T-helper 1 cell treated with Interleukin-12 subunit alpha and Interleukin-12 subunit beta and Interleukin-4 antibody, amounts not matched to agents 30 μg/mL and 1 μg/mL, for 36 hours (primary cell): ENCODE data around the gene SEPTIN1.

Experiments used
- H3K27ac Mint-ChIP-seq: one replicate; pipeline ENCODE4 v1.8.0; 2021; ENCODE audit warnings: mild to moderate bottlenecking, mixed read lengths
- H3K27me3 Mint-ChIP-seq: one replicate; pipeline ENCODE4 v1.8.0; 2021; ENCODE audit warnings: low read depth, mixed read lengths
- H3K36me3 Mint-ChIP-seq: one replicate; pipeline ENCODE4 v1.8.0; 2021; ENCODE audit warnings: low read depth, mixed read lengths
- H3K4me1 Mint-ChIP-seq: one replicate; pipeline ENCODE4 v1.8.0; 2021; ENCODE audit warnings: low read depth, mixed read lengths
- H3K4me3 Mint-ChIP-seq: one replicate; pipeline ENCODE4 v1.8.0; 2021; ENCODE audit warnings: mild to moderate bottlenecking, moderate library complexity, mixed read lengths
- H3K9me3 Mint-ChIP-seq: one replicate; pipeline ENCODE4 v1.8.0; 2021; ENCODE audit warnings: mixed read lengths

SEPTIN1 gene

DNA sequence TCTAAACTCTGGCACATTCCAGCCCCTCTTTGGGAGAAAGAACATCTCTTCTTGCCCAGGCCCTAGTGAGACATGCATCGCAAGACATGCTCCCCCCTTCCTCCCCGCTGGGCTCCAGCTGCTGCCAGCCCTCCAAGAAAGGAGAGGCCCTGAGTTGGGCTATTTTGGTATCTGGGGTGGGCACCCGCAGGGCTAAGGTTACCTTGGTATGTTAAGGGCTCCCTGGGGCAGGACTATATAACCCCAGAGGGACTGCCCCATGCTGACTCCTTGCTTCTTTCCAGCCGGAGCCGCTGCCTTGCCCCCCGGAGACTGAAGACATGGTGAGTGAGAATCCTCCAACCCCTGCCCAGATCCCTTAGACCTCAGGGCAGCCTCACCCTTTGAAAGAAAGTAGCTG is 7.8 kb downstream of the SEPTIN1 start, which contains the start of gene MYL11:
Gene MYL11, plus strand, starts transcription at position 265 of the 400 bp plus-strand sequence. Its CDS starts 56 bp downstream, at position 321.
- peaks cover 14% of the 10 kb centered on the region for H3K36me3 Mint-ChIP-seq
- no peaks in the 10 kb centered on the region for H3K9me3 Mint-ChIP-seq
- no peaks in the 10 kb centered on the region for H3K27me3 Mint-ChIP-seq
- peaks cover 25% of the 10 kb centered on the region for H3K4me1 Mint-ChIP-seq
- H3K27ac Mint-ChIP-seq, result peak within 1 kb of the TSS; percentile 53
- H3K4me3 Mint-ChIP-seq, result no peak within 1 kb of the TSS

DNA sequence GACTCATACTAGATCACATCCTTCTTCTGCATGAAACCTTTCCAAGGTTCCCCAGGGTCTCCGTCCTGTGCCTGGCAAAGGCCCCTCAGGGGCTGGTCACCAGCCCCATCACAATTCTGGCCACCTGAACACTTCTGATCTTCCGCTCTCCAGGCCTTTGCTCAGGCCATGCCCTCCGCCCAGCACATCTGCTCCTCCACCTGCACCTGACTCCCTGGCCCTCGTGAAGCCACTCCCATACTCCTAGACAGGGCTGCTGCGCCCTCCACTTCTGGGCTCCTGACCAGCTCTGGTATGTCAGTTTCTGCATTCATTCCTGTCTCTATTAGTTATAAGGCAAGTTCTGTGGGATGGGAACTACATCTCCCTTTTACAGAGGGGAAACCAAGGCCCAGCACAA is 9.6 kb downstream of the SEPTIN1 start:
- H3K4me1 Mint-ChIP-seq, result peaks cover 24% of the 10 kb centered on the region
- no peaks in the 10 kb centered on the region for H3K27me3 Mint-ChIP-seq
- H3K4me3 Mint-ChIP-seq, result no peak overlapping the region
- peaks cover 9% of the 10 kb centered on the region for H3K36me3 Mint-ChIP-seq
- H3K27ac Mint-ChIP-seq, result no peak overlapping the region
- H3K9me3 Mint-ChIP-seq, result no peaks in the 10 kb centered on the region

DNA sequence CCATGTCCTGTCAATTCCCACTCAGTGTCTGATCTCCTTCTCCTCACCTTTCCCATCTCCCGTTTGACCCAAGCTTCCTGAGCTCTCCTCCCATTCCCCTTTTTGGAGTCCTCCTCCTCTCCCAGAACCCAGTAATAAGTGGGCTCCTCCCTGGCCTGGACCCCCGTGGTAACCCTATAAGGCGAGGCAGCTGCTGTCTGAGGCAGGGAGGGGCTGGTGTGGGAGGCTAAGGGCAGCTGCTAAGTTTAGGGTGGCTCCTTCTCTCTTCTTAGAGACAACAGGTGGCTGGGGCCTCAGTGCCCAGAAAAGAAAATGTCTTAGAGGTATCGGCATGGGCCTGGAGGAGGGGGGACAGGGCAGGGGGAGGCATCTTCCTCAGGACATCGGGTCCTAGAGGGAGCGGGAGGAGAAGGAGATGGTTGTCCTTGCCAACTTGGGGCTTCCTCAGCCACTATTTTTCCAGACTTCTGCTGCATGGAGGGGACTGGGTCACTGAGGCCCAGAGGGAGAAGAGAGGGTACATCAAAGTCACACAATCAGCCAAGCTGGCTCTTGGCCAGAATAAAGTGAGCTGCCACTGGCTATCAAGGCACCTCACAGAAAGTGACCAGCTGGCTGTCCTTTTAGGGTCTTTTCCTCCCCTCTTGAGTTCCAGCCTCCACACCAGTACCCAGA is 10.2 kb downstream of the SEPTIN1 start:
- Mint-ChIP-seq H3K27me3 (no peaks in the 10 kb centered on the region), H3K27ac (peak overlapping the region; percentile 94), H3K4me1 (peaks cover 25% of the 10 kb centered on the region), H3K36me3 (peaks cover 9% of the 10 kb centered on the region), H3K9me3 (no peaks in the 10 kb centered on the region), H3K4me3 (peak overlapping the region; percentile 84)

DNA sequence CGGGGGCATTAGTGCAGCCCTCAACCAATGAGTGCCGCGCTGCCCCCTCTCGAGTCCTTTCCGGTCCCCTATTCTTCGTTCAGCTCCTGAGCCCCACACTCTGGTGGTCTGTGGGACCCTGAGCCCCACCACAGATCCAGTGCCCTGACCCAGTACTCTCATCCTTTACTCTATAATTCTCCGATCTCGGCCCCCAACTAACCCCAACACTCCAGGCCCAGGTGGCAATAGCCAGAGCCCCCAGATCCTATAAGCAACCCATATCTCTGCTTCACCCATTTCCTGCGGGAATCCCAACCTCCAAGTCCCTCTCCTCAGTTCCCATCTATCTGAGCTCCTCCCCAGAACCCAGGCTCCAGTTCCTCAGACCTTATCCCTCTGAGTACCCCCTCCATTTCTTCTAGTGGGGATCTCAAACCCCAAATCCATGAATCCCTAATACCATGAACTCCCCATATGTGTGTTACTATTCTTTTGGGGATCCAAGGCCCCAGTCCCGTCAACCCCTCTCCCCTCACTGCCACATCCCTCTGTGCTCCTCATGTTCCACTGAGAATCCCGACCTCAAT is 11.0 kb downstream of the SEPTIN1 start:
- Mint-ChIP-seq H3K4me3 (peak overlapping the region; percentile 84), H3K9me3 (no peaks in the 10 kb centered on the region), H3K36me3 (peaks cover 12% of the 10 kb centered on the region), H3K4me1 (peaks cover 30% of the 10 kb centered on the region), H3K27me3 (no peaks in the 10 kb centered on the region), H3K27ac (peak overlapping the region; percentile 94)

DNA sequence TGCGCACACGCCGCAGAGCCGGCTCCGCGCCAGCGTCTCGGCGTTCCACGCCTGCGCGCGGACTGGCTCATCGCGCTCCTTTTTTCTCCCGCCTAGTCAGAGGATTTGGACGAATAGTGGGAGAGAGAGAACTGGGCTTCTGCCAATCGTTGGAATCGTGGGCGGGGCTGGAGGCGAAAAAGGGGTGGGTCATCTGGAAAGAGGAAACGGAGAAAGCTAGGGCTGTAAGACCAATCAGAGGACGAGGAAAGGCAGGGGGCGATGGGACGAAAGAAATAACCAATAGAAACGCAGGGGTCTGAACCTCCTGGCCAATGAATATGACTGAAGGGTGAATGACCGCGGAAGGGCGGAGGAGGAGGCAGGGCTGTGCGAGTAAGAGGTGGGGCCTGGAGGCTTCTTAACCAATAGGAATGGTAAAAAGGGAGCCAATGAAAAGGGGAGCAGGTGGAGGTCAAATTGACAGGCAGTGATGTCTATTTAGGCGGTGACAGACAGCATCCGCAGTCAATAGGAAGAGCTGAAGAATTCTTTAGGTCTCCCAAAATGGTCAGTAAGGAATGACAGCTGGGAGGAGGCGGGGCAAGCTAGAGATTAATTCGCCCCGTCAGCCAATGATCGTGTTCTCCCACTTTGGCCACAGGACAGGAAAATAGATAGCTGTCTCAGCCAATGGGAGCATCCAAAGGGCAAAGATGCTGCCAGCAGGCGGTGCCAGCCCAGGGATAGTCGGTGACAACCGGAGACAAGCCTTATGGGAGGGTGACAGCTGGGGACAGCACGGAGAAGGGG is 11.7 kb downstream of the SEPTIN1 start, which contains the start of gene TBC1D10B:
Gene TBC1D10B, minus strand, starts transcription at position 39 of the 792 bp plus-strand sequence. CDS start 311 bp downstream, outside the sequence.
- peaks cover 14% of the 10 kb centered on the region for H3K36me3 Mint-ChIP-seq

DNA sequence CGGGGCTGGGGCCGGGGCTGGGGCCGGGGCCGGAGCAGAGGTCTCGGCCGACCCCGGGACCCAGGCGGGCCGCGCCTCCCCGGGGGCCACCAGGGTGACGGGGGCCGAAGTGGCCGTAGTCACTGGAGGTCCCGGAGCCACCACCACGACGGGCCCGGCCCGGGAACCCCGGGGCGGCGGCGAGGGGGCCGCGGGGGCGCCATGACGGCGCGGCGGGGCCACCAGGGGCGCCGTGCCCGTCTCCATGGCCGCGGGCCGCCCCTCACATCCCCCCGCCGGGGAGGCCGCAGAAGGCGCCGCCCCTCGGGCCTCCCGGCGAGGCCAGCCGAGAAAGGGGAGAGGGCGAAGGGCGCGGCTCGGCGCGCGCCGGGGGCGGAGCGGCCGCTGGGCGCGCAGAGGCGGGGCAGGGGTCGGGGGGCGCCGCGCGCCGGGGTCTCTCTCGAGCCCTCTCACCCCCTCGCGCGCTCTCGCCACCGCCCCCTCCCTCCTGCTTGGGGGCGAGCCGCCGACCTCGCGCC is 12.4 kb downstream of the SEPTIN1 start:
- Mint-ChIP-seq H3K27ac (no peak overlapping the region), H3K27me3 (no peaks in the 10 kb centered on the region), H3K4me1 (peaks cover 35% of the 10 kb centered on the region), H3K9me3 (no peaks in the 10 kb centered on the region), H3K4me3 (peak overlapping the region; percentile 84), H3K36me3 (peaks cover 21% of the 10 kb centered on the region)

More for the DNA sequence above, 11.7 kb downstream of the SEPTIN1 start, which contains the start of gene TBC1D10B:
- Mint-ChIP-seq H3K9me3 (no peaks in the 10 kb centered on the region), H3K4me1 (peaks cover 33% of the 10 kb centered on the region), H3K27ac (peak within 1 kb of the TSS; percentile 94), H3K27me3 (no peaks in the 10 kb centered on the region), H3K4me3 (peak within 1 kb of the TSS; percentile 87)

DNA sequence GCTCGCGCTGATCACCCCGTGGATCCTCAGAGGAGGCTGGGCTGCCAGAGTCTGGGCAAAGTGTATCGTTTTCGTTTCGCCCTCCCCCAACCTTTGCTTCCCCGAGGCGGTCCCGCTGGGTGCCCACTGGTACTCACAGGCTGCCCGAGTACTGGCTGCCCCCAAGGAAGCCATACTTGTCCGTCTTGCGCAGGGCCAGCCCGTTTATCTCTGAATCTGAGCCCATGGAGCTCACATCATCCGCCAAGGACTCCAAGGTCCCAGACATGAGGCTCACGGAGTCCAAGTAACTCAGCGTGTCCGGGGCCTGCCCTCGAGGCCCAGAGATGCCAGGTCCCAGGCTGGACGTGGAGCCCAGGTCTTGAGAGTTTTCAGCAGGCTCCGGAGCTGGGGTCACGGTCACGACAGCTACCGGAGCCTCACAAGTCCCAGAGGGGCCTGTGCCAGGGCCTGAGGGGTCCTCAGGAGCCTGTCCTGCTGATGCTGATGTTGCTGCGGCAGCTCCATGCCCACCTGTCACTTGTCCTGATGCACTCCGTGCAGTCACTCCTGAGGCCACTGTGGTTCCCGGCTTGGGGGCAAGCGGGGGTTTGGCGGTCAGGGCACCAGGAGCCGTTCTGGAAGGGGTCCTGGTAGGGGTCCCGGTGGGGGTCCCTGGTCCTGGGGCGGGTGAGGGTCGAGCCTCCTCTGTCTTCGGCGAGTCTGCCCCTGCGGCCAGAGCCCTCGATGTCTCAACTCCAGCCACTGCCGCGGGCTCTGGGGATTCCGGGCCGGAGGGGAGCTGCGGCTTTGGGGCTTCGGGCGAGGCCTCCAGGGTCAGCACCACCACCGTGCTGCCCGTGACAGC is 13.0 kb downstream of the SEPTIN1 start:
- no peaks in the 10 kb centered on the region for H3K27me3 Mint-ChIP-seq

DNA sequence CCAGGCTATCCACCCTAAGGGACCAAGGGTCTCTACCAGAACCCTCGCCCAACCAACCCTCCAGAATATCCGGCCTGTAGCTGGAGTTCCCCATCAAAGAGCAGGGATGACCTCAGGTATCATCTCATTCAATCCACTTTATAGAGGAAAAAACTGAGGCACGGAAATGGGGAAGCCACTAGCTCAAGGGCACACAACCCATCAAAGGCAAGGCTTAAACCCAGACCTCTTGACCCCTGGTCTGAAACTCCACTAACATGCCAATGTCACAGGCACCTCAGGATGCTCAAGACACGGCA is 13.6 kb downstream of the SEPTIN1 start:
- peak overlapping the region; percentile 74 for H3K27ac Mint-ChIP-seq
- no peaks in the 10 kb centered on the region for H3K27me3 Mint-ChIP-seq
- H3K9me3 Mint-ChIP-seq, result no peaks in the 10 kb centered on the region
- H3K4me3 Mint-ChIP-seq, result peak overlapping the region; percentile 87
- H3K4me1 Mint-ChIP-seq, result peaks cover 35% of the 10 kb centered on the region
- peaks cover 25% of the 10 kb centered on the region for H3K36me3 Mint-ChIP-seq

More for the DNA sequence above, 13.0 kb downstream of the SEPTIN1 start:
- no peaks in the 10 kb centered on the region for H3K9me3 Mint-ChIP-seq
- peaks cover 25% of the 10 kb centered on the region for H3K36me3 Mint-ChIP-seq
- H3K4me3 Mint-ChIP-seq, result peak overlapping the region; percentile 87
- peak overlapping the region; percentile 74 for H3K27ac Mint-ChIP-seq
- peaks cover 35% of the 10 kb centered on the region for H3K4me1 Mint-ChIP-seq

DNA sequence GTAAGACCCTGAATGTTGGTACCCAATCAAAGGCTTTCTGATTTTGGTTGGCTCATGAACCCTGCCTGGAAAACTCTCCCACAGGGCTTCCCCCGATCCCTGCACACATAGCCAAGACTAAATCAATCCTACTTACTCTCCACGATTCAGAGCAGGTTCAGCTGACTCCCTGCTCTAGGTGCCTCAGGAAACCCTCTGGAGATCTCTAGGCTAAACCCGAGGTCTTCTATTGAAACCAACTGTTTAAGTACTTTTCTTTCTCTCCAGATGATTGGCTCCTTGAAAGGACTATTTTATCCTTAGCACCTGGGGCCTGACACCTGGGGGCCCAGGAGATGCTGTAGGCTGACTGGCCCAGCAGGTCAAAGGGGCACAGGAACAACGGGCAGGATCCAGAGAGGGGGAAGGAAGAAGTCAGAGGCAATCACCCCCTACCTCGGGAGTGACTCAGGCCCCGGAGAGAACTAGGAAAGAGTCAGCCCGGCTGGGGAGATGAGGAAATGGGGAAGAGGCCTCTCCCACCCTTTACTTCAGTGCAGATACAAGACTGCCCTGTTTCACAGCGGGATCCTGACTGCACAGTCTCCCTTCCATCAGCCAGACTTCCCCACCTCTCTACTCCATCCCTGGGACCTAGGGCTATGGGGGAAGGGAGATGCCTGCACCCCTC is 14.1 kb downstream of the SEPTIN1 start:
- peak overlapping the region; percentile 87 for H3K4me3 Mint-ChIP-seq
- peaks cover 28% of the 10 kb centered on the region for H3K36me3 Mint-ChIP-seq
- H3K27ac Mint-ChIP-seq, result peak overlapping the region; percentile 74
- no peaks in the 10 kb centered on the region for H3K27me3 Mint-ChIP-seq
- no peaks in the 10 kb centered on the region for H3K9me3 Mint-ChIP-seq
- peaks cover 36% of the 10 kb centered on the region for H3K4me1 Mint-ChIP-seq

DNA sequence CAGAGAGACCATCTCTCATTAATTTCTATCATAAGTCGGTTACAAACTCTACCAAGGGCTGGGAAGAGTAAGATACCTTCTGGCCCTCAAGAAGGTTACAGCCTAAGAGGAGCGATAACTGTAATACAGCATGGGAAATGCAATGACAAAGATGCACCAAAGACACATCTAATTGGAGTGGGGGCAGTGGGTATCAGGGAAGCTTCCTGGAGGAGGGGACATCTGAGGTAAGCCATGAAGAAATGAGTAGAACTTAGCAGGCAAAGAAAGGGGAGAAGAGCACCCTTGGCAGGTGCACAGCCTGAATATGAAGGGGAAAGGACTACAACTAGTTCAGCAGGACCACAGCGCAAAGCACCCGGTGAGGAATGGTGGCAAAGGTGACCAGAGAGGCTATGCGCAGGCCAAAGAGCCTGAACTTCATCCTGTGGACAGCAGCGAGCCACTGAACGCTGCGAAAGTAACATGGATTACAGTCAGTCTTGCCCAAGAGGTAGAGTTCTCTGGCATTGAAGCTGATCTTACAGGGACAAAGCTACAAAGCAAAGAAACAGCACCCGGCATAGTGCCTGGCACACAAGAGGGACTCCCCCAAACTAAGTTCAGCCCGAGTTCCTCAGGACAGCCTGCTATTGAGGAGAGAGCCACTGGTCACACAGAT is 14.9 kb downstream of the SEPTIN1 start:
- H3K4me1 Mint-ChIP-seq, result peaks cover 39% of the 10 kb centered on the region
- peak overlapping the region; percentile 74 for H3K27ac Mint-ChIP-seq
- peaks cover 33% of the 10 kb centered on the region for H3K36me3 Mint-ChIP-seq
- H3K27me3 Mint-ChIP-seq, result no peaks in the 10 kb centered on the region
- peak overlapping the region; percentile 87 for H3K4me3 Mint-ChIP-seq
- no peaks in the 10 kb centered on the region for H3K9me3 Mint-ChIP-seq

DNA sequence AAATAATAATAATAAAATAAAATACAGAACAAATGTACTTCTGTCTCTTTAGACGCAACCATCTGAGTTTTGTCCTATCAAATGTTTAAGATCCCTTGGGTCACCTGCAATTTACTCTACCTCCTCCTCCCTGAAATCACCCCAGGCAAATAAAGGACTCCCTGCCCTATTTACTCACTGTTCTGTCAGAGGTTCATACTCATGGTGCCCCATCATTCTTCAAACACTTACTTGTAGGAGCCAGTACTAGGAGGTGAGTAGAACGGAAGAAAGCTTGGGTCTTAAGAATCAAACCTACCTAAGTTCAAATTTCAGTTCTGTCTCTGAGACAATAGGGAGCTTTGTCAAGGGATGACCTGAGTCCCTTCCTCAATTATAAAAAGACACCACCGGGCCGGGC is 15.8 kb downstream of the SEPTIN1 start:
- H3K27me3 Mint-ChIP-seq, result no peaks in the 10 kb centered on the region
- no peaks in the 10 kb centered on the region for H3K9me3 Mint-ChIP-seq
- H3K4me3 Mint-ChIP-seq, result no peak overlapping the region
- H3K36me3 Mint-ChIP-seq, result peaks cover 36% of the 10 kb centered on the region
- H3K27ac Mint-ChIP-seq, result no peak overlapping the region
- H3K4me1 Mint-ChIP-seq, result peaks cover 33% of the 10 kb centered on the region

DNA sequence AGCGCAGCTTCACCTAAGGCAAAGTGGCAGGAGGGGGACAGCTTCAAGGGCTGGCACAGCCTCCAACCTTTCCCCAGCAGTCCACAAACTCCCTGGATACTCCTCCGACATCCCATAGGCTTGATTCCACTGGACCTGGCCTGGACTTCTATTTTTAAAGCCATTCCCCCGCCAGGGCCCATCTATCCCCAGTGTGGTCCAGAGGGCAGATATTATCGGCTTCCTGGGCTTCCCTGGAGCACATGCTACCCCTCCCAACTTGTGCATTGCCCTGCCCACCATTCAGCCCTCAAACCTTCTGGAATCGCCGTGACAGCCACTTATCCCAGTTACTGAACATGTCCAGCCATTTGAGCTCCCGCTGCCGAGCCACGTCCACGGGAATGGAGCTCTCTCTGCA is 17.2 kb downstream of the SEPTIN1 start:
- H3K36me3 Mint-ChIP-seq, result peaks cover 47% of the 10 kb centered on the region
- no peaks in the 10 kb centered on the region for H3K9me3 Mint-ChIP-seq
- H3K27ac Mint-ChIP-seq, result peak overlapping the region; percentile 8
- peaks cover 31% of the 10 kb centered on the region for H3K4me1 Mint-ChIP-seq
- no peaks in the 10 kb centered on the region for H3K27me3 Mint-ChIP-seq
- no peak overlapping the region for H3K4me3 Mint-ChIP-seq

DNA sequence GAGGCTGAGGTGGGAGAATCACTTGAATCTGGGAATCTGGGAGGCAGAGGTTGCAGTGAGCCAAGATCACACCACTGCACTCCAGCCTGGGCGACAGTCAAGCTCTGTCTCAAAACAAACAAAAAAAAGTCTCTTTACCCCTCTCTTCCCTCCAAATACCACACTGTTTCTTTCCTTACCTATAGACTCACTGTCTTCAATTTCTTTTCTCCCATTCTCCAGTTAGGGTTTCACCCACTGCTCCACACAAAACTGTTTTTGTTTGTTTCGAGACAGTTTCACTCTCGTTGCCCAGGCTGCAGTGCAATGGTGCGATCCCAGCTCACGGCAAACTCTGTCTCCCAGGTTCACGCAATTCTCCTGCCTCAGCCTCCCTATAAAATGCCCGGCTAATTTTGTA is 21.2 kb downstream of the SEPTIN1 start:
- H3K9me3 Mint-ChIP-seq, result no peaks in the 10 kb centered on the region
- H3K4me1 Mint-ChIP-seq, result peaks cover 18% of the 10 kb centered on the region
- H3K27me3 Mint-ChIP-seq, result no peaks in the 10 kb centered on the region
- no peak overlapping the region for H3K27ac Mint-ChIP-seq
- no peak overlapping the region for H3K4me3 Mint-ChIP-seq
- H3K36me3 Mint-ChIP-seq, result peaks cover 48% of the 10 kb centered on the region
